Ascending aorta (tissue), 2 donors: Measurements from ENCODE around the gene CRHR2. TPM values are rescaled to one million over a fixed set of nuclear protein-coding genes. Genes with fewer than 3 reads are reported as not detected.
"Not testable (repeated sequence)": the region's sequence is repeated elsewhere in the genome, so short reads cannot be mapped to it uniquely, and the experiment has no call there.

Experiments
- DNase-seq, 2 donors: peaks; one replicate each; pipeline ENCODE4 v3.0.0-alpha.2; 2019; ENCODE audit warnings: low spot score in 2 of 2
- H3K27ac ChIP-seq, 2 donors: fragments of 200-600 bp; sonication (generic); one replicate each; pipeline ENCODE4 v1.5.1; 2016 to 2017; ENCODE audit warnings: mild to moderate bottlenecking in 1 of 2
- H3K27me3 ChIP-seq: fragments of 200-600 bp; sonication (generic); one replicate; pipeline ENCODE4 v1.5.1; 2017
- H3K36me3 ChIP-seq, 2 donors: fragments of 200-600 bp; sonication (generic); one replicate each; pipeline ENCODE4 v1.5.1; 2016
- H3K4me1 ChIP-seq, 2 donors: fragments of 200-600 bp; sonication (generic); one replicate each; pipeline ENCODE4 v1.5.1; 2016 to 2017; ENCODE audit warnings: mild to moderate bottlenecking in 1 of 2
- H3K4me3 ChIP-seq, 2 donors: fragments of 200-600 bp; sonication (generic); one replicate each; pipeline ENCODE4 v1.5.1; 2016 to 2017; ENCODE audit warnings: mild to moderate bottlenecking in 1 of 2
- H3K9me3 ChIP-seq, 2 donors: fragments of 200-600 bp; sonication (generic); one replicate each; pipeline ENCODE4 v1.5.1; 2016
- CTCF ChIP-seq, 3 experiments: fragments of 200-600 bp in 2 of 3; fragments of 450-650 bp in 1 of 3; sonication (generic) in 2 of 3; IDR thresholded peaks; one replicate each; pipeline ENCODE4 v1.5.1; 2016 to 2019; ENCODE audit warnings: antibody characterized with exemption in 3 of 3, mild to moderate bottlenecking in 1 of 3, moderate library complexity in 1 of 3
- intact Hi-C: fragments of 100-400 bp; cut with DNase I; formaldehyde crosslinking; loops from one replicate; pipeline ENCODE4 v1.15.1; 2023
- total RNA-seq: library from RNA; depleted of rRNA; stranded (reverse); fragments of >200 nt; gene quantifications from one replicate; pipeline ENCODE4 v1.1.0, GENCODE V29; 2016

Gene CRHR2
- total RNA-seq, 1 donor from 2014 or later, result 3.1 TPM

- DNase-seq, result no peak
- no peaks in the 10 kb centered on the region for H3K9me3 ChIP-seq
- no peaks in the 10 kb centered on the region for H3K36me3 ChIP-seq
- H3K4me1 ChIP-seq, result no peaks in the 10 kb centered on the region
- H3K27ac ChIP-seq, result no peak overlapping the region
- intact Hi-C loops, result no loop called here
- no peaks in the 10 kb centered on the region for H3K27me3 ChIP-seq
- H3K4me3 ChIP-seq, result no peak overlapping the region
- no peak for TF ChIP-seq CTCF (IDR thresholded peaks at IDR 0.05)
Observed at GRCh38 chr7:30646154-30646553, 36.1 kb downstream of the CRHR2 start.

- Histone ChIP-seq H3K27ac (no peak overlapping the region), H3K27me3 (no peaks in the 10 kb centered on the region), H3K4me3 (no peak overlapping the region), H3K9me3 (no peaks in the 10 kb centered on the region), H3K4me1 (no peaks in the 10 kb centered on the region), H3K36me3 (no peaks in the 10 kb centered on the region)
- intact Hi-C loops, result no loop called here
- DNase-seq, result no peak
- TF ChIP-seq CTCF (IDR thresholded peaks at IDR 0.05), result no peak
Observed at GRCh38 chr7:30645661-30646060, 36.6 kb downstream of the CRHR2 start.

GRCh38 chr7:30644286-30644955 is 37.8 kb downstream of the CRHR2 start:
- no peak for TF ChIP-seq CTCF (IDR thresholded peaks at IDR 0.05)
- H3K27me3 ChIP-seq, result no peaks in the 10 kb centered on the region
- intact Hi-C loops, result no loop called here
- no peaks in the 10 kb centered on the region for H3K36me3 ChIP-seq
- H3K9me3 ChIP-seq, result no peaks in the 10 kb centered on the region
- DNase-seq, result no peak
- no peak overlapping the region for H3K27ac ChIP-seq
- H3K4me3 ChIP-seq, result no peak overlapping the region
- no peaks in the 10 kb centered on the region for H3K4me1 ChIP-seq

GRCh38 chr7:30642789-30643188 is 39.5 kb downstream of the CRHR2 start:
- no peak overlapping the region for H3K4me3 ChIP-seq
- H3K27me3 ChIP-seq, result no peaks in the 10 kb centered on the region
- no peak overlapping the region for H3K27ac ChIP-seq
- TF ChIP-seq CTCF (IDR thresholded peaks at IDR 0.05), result no peak
- H3K9me3 ChIP-seq, result no peaks in the 10 kb centered on the region
- H3K36me3 ChIP-seq, result no peaks in the 10 kb centered on the region
- intact Hi-C loops, result no loop called here
- H3K4me1 ChIP-seq, result no peaks in the 10 kb centered on the region
- no peak for DNase-seq

GRCh38 chr7:30642322-30642721 is 39.9 kb downstream of the CRHR2 start:
- H3K36me3 ChIP-seq, H3K27ac ChIP-seq, DNase-seq, H3K9me3 ChIP-seq, H3K4me1 ChIP-seq, H3K4me3 ChIP-seq, H3K27me3 ChIP-seq, intact Hi-C loops: not testable (repeated sequence)

GRCh38 chr7:30635798-30636197 is 46.5 kb downstream of the CRHR2 start:
- Histone ChIP-seq H3K9me3 (no peaks in the 10 kb centered on the region), H3K36me3 (peaks cover 30 to 51% of the 10 kb centered on the region in 2 donors), H3K4me3 (no peak overlapping the region), H3K27ac (no peak overlapping the region), H3K4me1 (no peaks in the 10 kb centered on the region), H3K27me3 (no peaks in the 10 kb centered on the region)
- intact Hi-C loops, result no loop called here
- no peak for DNase-seq
- no peak for TF ChIP-seq CTCF (IDR thresholded peaks at IDR 0.05)
